Fibroblast of villous mesenchyme (primary cell): ENCODE data around the gene PRSS38. TPM values are rescaled to one million over a fixed set of nuclear protein-coding genes. Genes with fewer than 3 reads are reported as not detected.

Source experiments
- DNase-seq: peaks from one replicate; pipeline ENCODE4 v3.0.0-alpha.2; 2010; ENCODE audit warnings: low read depth
- H3K4me3 ChIP-seq: 2 replicates; pipeline ENCODE4 v1.5.1; 2011; ENCODE audit warnings: low read depth, mild to moderate bottlenecking, low read length
- total RNA-seq: library from RNA; depleted of rRNA; stranded (reverse); fragments of >200 nt; gene quantifications from 2 replicates; pipeline ENCODE4 v1.2.3, GENCODE V29; 2012
- TF ChIP-seq, protein P1 (sequence below): IDR thresholded peaks from 2 replicates; pipeline ENCODE4 v1.5.1; 2012; ENCODE audit warnings: low read depth, mild to moderate bottlenecking, low read length; ENCODE audit not compliant: insufficient read depth

Gene PRSS38
- total RNA-seq, 1 donor = not detected

DNA sequence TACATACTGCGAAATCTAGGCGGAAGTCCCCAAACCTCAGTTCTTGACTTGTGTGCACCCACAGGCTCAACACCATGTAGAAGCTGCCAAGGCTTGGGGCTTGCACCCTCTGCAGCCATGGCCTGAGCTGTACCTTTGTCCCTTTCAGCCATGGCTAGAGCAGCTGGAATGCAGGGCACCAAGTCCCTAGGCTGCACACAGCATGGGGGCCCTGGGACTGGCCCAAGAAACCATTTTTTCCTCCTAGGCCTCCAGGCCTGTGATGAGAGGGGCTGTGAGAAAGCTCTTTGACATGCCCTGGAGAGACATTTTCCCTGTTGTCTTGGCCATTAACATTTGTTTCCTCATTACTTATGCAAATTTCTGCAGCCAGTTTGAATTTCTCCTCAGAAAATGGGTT is 1.5 kb upstream of the PRSS38 start:
- TF ChIP-seq, protein P1, sequence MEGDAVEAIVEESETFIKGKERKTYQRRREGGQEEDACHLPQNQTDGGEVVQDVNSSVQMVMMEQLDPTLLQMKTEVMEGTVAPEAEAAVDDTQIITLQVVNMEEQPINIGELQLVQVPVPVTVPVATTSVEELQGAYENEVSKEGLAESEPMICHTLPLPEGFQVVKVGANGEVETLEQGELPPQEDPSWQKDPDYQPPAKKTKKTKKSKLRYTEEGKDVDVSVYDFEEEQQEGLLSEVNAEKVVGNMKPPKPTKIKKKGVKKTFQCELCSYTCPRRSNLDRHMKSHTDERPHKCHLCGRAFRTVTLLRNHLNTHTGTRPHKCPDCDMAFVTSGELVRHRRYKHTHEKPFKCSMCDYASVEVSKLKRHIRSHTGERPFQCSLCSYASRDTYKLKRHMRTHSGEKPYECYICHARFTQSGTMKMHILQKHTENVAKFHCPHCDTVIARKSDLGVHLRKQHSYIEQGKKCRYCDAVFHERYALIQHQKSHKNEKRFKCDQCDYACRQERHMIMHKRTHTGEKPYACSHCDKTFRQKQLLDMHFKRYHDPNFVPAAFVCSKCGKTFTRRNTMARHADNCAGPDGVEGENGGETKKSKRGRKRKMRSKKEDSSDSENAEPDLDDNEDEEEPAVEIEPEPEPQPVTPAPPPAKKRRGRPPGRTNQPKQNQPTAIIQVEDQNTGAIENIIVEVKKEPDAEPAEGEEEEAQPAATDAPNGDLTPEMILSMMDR = no peak
- no peak for DNase-seq

DNA sequence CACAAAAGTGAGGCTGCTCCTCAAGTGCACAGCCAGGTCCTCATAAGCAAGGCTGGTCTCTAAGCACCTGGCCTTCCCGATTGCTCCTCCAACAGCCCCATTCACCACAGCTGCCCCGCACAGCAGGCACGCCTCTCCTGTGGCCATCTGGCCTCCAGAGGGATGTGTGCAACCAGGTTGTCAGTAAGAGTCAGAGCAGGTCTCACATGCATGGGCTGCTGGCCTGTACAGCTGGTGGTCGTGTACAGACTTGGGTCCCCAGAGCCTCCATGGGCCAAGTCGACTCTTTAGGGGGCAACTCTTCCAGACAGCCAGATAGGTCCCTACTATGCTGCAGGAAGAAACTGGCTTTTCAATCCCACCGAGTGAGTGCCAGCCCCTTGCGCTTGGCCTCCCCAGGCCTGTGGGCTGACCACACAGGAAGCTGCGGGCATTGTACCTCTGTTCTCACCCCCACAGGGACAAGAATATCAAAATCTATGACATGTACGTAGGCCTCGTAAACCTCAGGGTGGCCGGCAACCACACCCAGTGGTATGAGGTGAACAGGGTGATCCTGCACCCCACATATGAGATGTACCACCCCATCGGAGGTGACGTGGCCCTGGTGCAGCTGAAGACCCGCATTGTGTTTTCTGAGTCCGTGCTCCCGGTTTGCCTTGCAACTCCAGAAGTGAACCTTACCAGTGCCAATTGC is 1.4 kb downstream of the PRSS38 start:
- DNase-seq = no peak
- TF ChIP-seq, protein P1 = no peak
- no peak overlapping the region for H3K4me3 ChIP-seq

More for the DNA sequence above, 1.5 kb upstream of the PRSS38 start:
- no peak overlapping the region for H3K4me3 ChIP-seq

DNA sequence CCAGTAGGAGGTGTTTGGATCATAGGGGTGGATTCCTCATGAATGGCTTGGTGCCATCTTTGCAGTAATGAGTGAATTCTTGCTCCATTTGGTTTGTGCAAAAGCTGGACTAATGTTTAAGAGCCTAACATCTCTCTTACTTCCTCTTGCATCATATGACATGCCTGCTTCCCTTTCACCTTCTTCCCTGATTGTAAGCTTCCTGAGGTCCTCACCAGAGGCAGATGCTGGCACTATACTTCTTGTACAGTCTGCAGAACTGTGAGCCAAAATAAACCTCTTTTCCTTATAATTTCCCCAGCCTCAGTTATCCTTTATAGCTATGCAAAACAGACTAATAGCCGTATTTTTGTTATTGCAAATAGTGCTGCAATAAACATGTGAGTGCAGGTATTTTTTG is 8.1 kb downstream of the PRSS38 start:
- TF ChIP-seq, protein P1 = no peak
- no peak for DNase-seq

DNA sequence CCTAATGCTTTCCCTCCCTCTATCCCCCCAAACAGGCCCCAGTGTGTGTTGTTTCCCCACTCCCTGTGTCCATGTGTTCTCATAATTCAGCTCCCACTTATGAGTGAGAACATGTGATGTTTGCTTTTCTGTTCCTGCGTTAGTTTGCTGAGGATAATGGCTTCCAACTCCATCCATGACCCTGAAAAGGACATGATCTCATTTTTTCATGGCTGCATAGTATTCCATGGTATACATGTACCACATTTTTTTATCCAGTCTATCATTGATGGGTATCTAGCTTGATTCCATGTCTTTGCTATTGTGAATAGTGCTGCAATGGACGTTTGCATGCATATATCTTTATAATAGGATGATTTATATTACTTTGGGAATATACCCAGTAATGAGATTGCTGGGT is 8.7 kb downstream of the PRSS38 start:
- DNase-seq = no peak
- TF ChIP-seq, protein P1 = no peak
- H3K4me3 ChIP-seq = no peak overlapping the region

More for the DNA sequence above, 8.1 kb downstream of the PRSS38 start:
- no peak overlapping the region for H3K4me3 ChIP-seq

- DNase-seq = no peak
- TF ChIP-seq, protein P1 = no peak
These were observed 13.3 kb downstream of the PRSS38 start for GRCh38 chr1:227828786-227829185.

GRCh38 chr1:227838181-227838580 is 22.7 kb downstream of the PRSS38 start:
- DNase-seq = no peak
- H3K4me3 ChIP-seq = no peak overlapping the region
- TF ChIP-seq, protein P1 = no peak

More at GRCh38 chr1:227828786-227829185, 13.3 kb downstream of the PRSS38 start:
- H3K4me3 ChIP-seq = no peak overlapping the region

DNA sequence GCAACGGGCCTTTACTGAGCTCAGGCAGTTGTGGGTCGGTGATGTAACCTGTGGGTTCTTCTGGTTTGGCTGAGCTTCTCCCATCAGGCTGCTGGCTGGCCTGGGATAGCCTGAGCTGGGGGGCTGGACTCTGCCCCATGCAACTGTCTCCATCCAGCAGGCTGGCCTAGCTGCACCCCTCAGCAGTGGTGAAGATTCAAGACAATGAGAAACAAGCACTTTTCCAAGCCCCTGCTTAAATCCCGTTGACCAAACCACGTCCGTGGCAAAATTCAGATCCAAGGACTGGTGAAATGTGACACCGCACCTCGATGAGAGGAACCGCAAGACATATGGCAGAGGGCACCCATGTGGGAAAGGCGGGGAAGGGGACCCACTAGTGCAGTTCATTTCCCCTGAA is 25.6 kb downstream of the PRSS38 start:
- H3K4me3 ChIP-seq = no peak overlapping the region
- no peak for DNase-seq
- TF ChIP-seq, protein P1 = no peak
